Endodermal cell (in vitro differentiated cells): ENCODE results near the gene FAM13B. TPM values are rescaled to one million over a fixed set of nuclear protein-coding genes. Genes with fewer than 3 reads are reported as not detected.

ENCODE experiments used
- DNase-seq: peaks from one replicate; pipeline ENCODE4 v3.0.0-alpha.2; 2017
- H3K27ac ChIP-seq: 2 replicates; pipeline ENCODE4 v1.5.1; 2013; ENCODE audit warnings: mild to moderate bottlenecking, low read depth, low read length, moderate library complexity
- H3K27me3 ChIP-seq: 2 replicates; pipeline ENCODE4 v1.6.1; 2013; ENCODE audit warnings: mild to moderate bottlenecking, low read length, moderate library complexity; ENCODE audit not compliant: insufficient read depth, control insufficient read depth, poor library complexity, severe bottlenecking
- H3K36me3 ChIP-seq: 2 replicates; pipeline ENCODE4 v1.7.0; 2013; ENCODE audit warnings: mild to moderate bottlenecking, low read length, moderate library complexity; ENCODE audit not compliant: control insufficient read depth, insufficient read depth
- H3K4me1 ChIP-seq: one replicate; pipeline ENCODE4 v1.7.0; 2013; ENCODE audit warnings: low read length; ENCODE audit not compliant: control insufficient read depth, insufficient read depth
- H3K4me3 ChIP-seq: 2 replicates; pipeline ENCODE4 v1.5.1; 2013; ENCODE audit warnings: mild to moderate bottlenecking, low read length, moderate library complexity
- H3K9ac ChIP-seq: 2 replicates; pipeline ENCODE4 v1.6.1; 2013; ENCODE audit warnings: mild to moderate bottlenecking, low read length, moderate library complexity; ENCODE audit not compliant: poor library complexity, severe bottlenecking; ENCODE audit errors: extremely low read depth
- H3K9me3 ChIP-seq: 2 replicates; pipeline ENCODE4 v1.6.1; 2013; ENCODE audit warnings: mild to moderate bottlenecking, low read length, moderate library complexity; ENCODE audit not compliant: control insufficient read depth
- H3K27ac Mint-ChIP-seq: 2 replicates; pipeline ENCODE4 v1.8.0; 2020; ENCODE audit warnings: mixed read lengths
- H3K27me3 Mint-ChIP-seq: 2 replicates; pipeline ENCODE4 v1.8.0; 2021; ENCODE audit warnings: mild to moderate bottlenecking, mixed read lengths; ENCODE audit not compliant: insufficient read depth
- H3K36me3 Mint-ChIP-seq: 2 replicates; pipeline ENCODE4 v1.8.0; 2020; ENCODE audit warnings: low read depth, mixed read lengths
- H3K4me1 Mint-ChIP-seq: 2 replicates; pipeline ENCODE4 v1.8.0; 2020; ENCODE audit warnings: mixed read lengths
- H3K4me3 Mint-ChIP-seq: 2 replicates; pipeline ENCODE4 v1.8.0; 2020; ENCODE audit warnings: mild to moderate bottlenecking, moderate library complexity, mixed read lengths
- H3K9me3 Mint-ChIP-seq: 2 replicates; pipeline ENCODE4 v1.8.0; 2020; ENCODE audit warnings: mild to moderate bottlenecking, mixed read lengths
- WGBS, 2 experiments: methylation state at CpG; one replicate each; pipeline versions ENCODE4 v1.1.5 to v1.1.7; 2013; ENCODE audit warnings: missing lambda C conversion rate in 2 of 2, mixed read lengths in 1 of 2; ENCODE audit not compliant: insufficient coverage in 1 of 2, insufficient read length in 1 of 2; 5-methylcytosine and 5-hydroxymethylcytosine counted together
- total RNA-seq, 2 donors: library from RNA; stranded (reverse); fragmentation: NEBNext Ultra II Directional in 1 of 2; extraction: Animal tissue kit (Norgen Biotek cat#: 25700) in 1 of 2; gene quantifications; 2 replicates in 1 of 2; 3 replicates in 1 of 2; pipeline ENCODE4 v1.2.1, GENCODE V29; 2021
- TF ChIP-seq, protein P1 (sequence below): fragments of 200-600 bp; sonication (generic); conservative IDR thresholded peaks from 2 replicates; pipeline ENCODE4 v1.5.0; 2021; ENCODE audit warnings: antibody characterized with exemption, mild to moderate bottlenecking

FAM13B gene
- total RNA-seq, 2 donors from 2014 or later: 22.9 to 28.7 TPM

DNA sequence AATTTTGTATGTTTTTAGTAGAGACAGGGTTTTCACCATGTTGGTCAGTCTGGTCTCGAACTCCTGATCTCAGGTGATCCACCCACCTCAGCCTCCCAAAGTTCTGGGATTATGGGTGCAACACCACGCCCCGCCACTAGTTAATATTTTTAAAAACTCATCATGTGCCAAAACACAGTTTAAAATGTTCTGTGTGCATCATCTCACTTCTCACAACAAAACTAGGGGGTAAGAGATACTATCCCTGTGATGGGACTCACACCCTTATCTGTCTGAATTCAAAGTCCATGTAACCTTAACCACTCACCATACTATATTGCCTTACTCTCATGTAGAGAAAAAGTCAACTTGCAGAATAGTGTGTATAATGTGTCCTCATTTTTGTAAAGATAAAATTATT, 141.0 kb downstream of the FAM13B start:
- Histone ChIP-seq H3K9ac (no peak overlapping the region), H3K36me3 (no peaks in the 10 kb centered on the region), H3K4me1 (no peaks in the 10 kb centered on the region), H3K4me3 (no peak overlapping the region), H3K9me3 (no peaks in the 10 kb centered on the region), H3K27ac (no peak overlapping the region), H3K27me3 (no peaks in the 10 kb centered on the region)
- H3K27ac Mint-ChIP-seq: no peak overlapping the region
- H3K36me3 Mint-ChIP-seq: no peaks in the 10 kb centered on the region
- 87 to 100% methylated on average over 2 to 3 of the region's 3 CpGs for WGBS, 2 experiments
- H3K4me3 Mint-ChIP-seq: no peak overlapping the region
- DNase-seq: no peak
- H3K4me1 Mint-ChIP-seq: no peaks in the 10 kb centered on the region
- no peaks in the 10 kb centered on the region for H3K9me3 Mint-ChIP-seq
- H3K27me3 Mint-ChIP-seq: no peaks in the 10 kb centered on the region
- TF ChIP-seq, protein P1, sequence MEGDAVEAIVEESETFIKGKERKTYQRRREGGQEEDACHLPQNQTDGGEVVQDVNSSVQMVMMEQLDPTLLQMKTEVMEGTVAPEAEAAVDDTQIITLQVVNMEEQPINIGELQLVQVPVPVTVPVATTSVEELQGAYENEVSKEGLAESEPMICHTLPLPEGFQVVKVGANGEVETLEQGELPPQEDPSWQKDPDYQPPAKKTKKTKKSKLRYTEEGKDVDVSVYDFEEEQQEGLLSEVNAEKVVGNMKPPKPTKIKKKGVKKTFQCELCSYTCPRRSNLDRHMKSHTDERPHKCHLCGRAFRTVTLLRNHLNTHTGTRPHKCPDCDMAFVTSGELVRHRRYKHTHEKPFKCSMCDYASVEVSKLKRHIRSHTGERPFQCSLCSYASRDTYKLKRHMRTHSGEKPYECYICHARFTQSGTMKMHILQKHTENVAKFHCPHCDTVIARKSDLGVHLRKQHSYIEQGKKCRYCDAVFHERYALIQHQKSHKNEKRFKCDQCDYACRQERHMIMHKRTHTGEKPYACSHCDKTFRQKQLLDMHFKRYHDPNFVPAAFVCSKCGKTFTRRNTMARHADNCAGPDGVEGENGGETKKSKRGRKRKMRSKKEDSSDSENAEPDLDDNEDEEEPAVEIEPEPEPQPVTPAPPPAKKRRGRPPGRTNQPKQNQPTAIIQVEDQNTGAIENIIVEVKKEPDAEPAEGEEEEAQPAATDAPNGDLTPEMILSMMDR: peak; percentile 67

DNA sequence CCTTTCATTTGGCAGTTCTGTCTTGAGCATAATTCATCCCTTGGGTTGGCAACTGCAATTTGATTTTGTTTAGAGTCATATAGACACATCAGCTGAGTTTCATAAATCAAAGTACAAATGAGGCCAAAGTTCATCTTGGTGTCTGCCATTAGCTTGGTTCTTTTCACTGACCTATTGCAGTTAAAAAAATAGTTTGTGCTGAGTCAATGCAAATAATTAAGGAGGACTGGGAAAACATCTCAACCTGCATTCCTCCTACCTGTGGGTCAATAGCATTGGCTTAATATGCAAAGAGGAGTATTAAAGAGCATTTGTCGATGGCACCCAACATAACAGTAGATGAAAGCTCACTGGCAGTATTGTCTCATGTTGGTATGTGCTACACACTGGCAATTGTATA, 142.0 kb downstream of the FAM13B start:
- no peaks in the 10 kb centered on the region for H3K36me3 Mint-ChIP-seq
- H3K36me3 ChIP-seq: no peaks in the 10 kb centered on the region
- no peaks in the 10 kb centered on the region for H3K4me1 ChIP-seq
- TF ChIP-seq, protein P1: no peak
- no peak overlapping the region for H3K4me3 ChIP-seq
- no peak overlapping the region for H3K4me3 Mint-ChIP-seq
- no peaks in the 10 kb centered on the region for H3K27me3 ChIP-seq
- WGBS, 2 experiments: 83 to 93% methylated on average over 1 of the region's 1 CpG
- H3K27ac ChIP-seq: no peak overlapping the region
- no peak for DNase-seq
- no peak overlapping the region for H3K27ac Mint-ChIP-seq
- H3K9ac ChIP-seq: no peak overlapping the region
- H3K9me3 Mint-ChIP-seq: no peaks in the 10 kb centered on the region
- no peaks in the 10 kb centered on the region for H3K4me1 Mint-ChIP-seq
- H3K27me3 Mint-ChIP-seq: no peaks in the 10 kb centered on the region
- H3K9me3 ChIP-seq: no peaks in the 10 kb centered on the region

DNA sequence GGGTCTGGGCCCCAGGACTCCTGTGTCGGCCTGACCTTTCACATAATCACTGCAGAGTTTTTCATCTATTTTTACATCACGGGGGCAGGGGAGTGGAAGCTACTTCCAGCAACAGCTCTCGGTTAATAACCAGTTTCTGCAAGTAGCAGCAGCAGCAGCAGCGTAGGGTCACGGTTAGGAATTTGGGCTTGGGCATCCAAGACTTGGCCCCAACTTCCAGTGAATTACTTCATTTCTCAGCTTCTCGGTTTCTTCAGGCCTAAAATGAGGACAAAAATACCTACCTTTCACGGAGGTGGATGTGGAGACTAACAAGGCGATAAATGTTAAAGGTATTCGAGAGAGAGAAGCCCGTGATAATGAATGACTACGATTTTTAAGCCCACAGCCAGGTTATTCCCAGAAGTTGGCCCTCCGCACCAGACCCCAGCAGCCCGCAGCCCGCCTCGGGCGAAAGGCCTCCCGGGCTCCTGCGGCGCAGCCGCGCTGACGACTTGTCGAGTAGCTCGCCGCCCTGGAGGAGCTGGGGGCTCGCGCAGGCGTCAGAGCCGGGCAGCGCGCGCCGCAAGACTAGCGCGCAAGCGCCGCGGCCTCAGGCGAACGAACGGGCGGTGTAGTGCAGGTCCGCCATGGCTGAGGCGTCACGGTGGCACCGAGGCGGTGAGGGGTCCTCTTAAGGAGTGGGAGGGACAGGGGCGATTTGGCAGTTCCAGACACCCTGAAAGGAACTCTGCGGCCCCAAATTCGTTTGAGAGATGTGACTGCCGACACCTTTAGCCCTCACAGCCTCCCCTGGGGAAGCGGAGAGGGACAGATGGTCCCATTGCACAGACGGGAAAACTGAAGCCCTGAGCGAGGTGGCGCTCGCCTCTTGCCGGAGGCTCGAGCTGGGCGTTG, 143.8 kb downstream of the FAM13B start, which contains the start of gene PKD2L2:
PKD2L2 (plus strand) TSS at position 595 of the 897 bp plus-strand sequence; CDS start at position 630, 35 bp downstream.
- H3K9ac ChIP-seq: no peak within 1 kb of the TSS
- H3K27ac Mint-ChIP-seq: peak within 1 kb of the TSS; percentile 78
- WGBS, 2 experiments: 75 to 79% methylated on average over 25 to 59 of the region's 59 CpGs
- peak within 1 kb of the TSS; percentile 30 for H3K27ac ChIP-seq
- no peak within 1 kb of the TSS for H3K4me3 ChIP-seq
- no peaks in the 10 kb centered on the region for H3K27me3 ChIP-seq
- no peaks in the 10 kb centered on the region for H3K9me3 ChIP-seq
- H3K27me3 Mint-ChIP-seq: no peaks in the 10 kb centered on the region
- no peaks in the 10 kb centered on the region for H3K9me3 Mint-ChIP-seq
- TF ChIP-seq, protein P1: peak; percentile 14
- H3K4me1 Mint-ChIP-seq: no peaks in the 10 kb centered on the region
- H3K4me1 ChIP-seq: no peaks in the 10 kb centered on the region
- DNase-seq: peak; percentile 85
- no peaks in the 10 kb centered on the region for H3K36me3 Mint-ChIP-seq
- no peaks in the 10 kb centered on the region for H3K36me3 ChIP-seq
- H3K4me3 Mint-ChIP-seq: peak within 1 kb of the TSS; percentile 47
